ENCODE results near the gene CD82.
A peak's percentile ranks its signal among the peaks of the same experiment; 100 is the strongest.
"Not testable (repeated sequence)": the region's sequence is repeated elsewhere in the genome, so short reads cannot be mapped to it uniquely, and the experiment has no call there.

The CD82 gene

GRCh38 chr11:44535191-44535980 lies 30.1 kb upstream of the CD82 start:
- no peak for DNase-seq

GRCh38 chr11:44536788-44537516 lies 28.5 kb upstream of the CD82 start:
- DNase-seq: no peak

- DNase-seq: no peak
Observed at GRCh38 chr11:44537679-44538078, 27.8 kb upstream of the CD82 start.

GRCh38 chr11:44538375-44539054 lies 26.9 kb upstream of the CD82 start:
- DNase-seq: peak; percentile 67

- peak; percentile 93 for DNase-seq
Observed at GRCh38 chr11:44539971-44540370, 25.5 kb upstream of the CD82 start.

DNA sequence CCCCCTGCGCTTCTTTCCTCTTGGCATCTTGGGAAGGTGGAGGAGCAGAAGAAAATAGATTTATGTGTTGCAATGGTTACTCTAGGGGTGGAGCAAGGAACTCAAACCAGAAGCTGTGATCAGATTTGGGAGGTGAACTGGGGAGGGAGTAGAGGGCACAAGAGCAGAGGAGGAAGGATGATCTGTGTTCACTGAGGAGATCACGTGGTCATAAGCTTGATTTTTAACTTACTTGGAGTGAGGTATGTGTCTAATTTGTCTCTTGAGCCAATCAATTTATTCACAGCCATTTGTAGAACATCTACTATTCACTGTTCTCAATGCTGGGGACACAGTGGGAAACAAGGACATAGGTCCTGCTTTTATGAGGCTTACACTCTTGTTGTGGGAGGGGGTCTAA lies 24.8 kb upstream of the CD82 start:
- DNase-seq: no peak

DNA sequence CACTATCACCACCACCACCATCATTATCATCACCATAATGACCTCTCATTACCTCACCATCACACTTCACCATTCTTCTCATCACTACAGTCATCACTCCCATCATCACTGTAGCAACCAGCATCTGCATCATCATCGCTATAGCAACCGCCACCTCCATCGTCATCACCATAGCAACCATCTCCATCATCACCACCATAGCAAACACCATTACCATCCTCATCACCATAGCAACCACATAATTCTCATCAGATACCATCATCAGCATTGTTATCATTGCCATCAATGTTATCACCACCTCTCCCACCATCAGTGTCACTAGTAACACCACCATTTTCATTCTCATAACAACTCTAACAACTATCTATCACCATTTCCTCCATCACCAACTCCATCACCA lies 23.1 kb upstream of the CD82 start:
- no peak for DNase-seq

GRCh38 chr11:44546984-44547383 lies 18.5 kb upstream of the CD82 start:
- not testable (repeated sequence) for DNase-seq

- DNase-seq: not testable (repeated sequence)
Observed at GRCh38 chr11:44547534-44547933, 17.9 kb upstream of the CD82 start.

GRCh38 chr11:44548032-44548695 lies 17.3 kb upstream of the CD82 start:
- DNase-seq: no peak

- not testable (repeated sequence) for DNase-seq
Observed at GRCh38 chr11:44548961-44549749, 16.3 kb upstream of the CD82 start.

GRCh38 chr11:44550123-44550522 lies 15.3 kb upstream of the CD82 start:
- DNase-seq: no peak

DNA sequence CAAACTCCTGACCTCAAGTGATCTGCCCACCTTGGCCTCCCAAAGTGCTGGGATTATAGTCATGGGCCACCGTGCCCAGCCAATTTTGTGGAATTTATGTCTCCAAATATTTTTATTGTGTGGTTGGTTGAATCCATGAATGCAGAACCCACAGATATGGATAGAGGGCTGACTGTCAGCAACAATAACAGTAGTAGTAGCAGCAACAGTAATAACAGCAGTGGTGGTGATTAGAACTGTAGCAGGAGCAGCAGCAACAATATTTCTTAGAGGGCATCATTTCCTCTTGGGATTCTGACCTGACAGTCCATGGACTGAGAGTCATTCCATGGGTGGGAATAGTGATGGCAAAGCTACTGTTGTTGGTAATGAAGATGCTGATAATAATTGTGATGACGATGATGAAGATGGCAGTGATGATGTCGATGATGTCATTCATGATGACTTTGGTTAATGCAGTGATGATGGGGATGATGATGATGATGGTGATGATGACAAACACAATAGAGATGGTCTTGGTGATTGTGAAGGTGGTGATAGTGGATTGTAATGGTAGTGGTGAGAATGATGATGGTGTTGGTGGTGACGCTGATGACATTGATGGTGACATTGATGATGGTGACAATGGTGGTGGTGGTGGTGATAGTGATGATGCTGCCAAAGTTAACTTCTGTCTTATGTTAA lies 13.9 kb upstream of the CD82 start:
- no peak for DNase-seq

GRCh38 chr11:44555031-44555800 lies 10.2 kb upstream of the CD82 start:
- DNase-seq: no peak

- DNase-seq: peak; percentile 19
Observed at GRCh38 chr11:44556735-44557409, 8.6 kb upstream of the CD82 start.

DNA sequence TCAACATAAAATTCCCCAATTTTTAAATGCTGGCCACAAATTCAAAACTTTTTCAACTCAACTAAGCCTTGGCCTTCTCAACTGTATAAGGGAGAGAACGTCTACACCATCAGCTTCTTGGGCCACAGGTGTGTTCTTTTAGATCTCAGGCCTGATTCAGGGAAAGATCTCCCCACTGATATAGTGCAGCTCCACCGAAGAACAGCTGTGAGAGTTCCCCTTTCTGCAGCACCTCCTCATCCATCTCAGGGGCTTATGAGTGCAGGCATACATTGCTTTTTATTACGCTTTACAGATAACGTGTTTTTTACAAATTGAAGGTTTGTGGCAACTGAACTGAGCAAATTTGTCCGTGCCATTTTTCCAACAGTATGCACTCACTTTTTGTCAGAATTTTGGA lies 8.0 kb upstream of the CD82 start:
- no peak for DNase-seq

DNA sequence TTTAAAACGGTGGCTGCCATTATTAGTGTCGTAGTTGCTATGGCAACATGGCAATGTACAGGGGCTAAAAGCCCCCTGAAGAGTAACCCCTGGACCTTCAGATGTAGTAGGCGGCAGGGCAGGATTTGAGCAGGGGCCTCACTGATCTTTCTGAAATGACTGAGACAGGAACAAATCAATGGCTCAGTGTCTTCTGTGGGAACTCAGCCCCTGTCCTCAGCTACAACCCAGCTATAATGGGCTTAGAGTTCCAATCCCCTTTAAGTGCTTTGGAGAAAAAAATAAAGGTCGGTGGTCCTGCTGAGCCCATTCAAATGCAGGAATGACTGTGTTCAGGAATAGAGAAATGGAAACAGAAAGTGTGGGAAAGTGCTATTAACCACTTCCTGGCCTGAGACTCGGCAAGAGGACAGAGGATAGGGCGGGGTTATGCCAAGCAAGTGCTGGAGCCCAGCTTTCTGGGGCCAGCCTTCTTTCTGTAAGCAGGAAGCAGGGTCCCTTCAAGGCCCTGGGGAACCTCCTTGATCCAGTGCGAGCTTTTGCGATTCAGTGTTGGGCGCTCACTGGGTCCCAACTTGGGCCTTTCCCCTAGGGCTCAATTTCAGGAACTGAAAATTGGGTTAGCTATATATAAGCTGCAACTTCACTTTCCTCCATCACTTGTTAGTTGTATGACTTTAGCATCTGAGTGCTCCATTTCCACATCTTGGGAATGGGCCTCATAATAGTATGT lies 6.1 kb upstream of the CD82 start:
- no peak for DNase-seq

- DNase-seq: not testable (repeated sequence)
Observed at GRCh38 chr11:44559940-44560300, 5.5 kb upstream of the CD82 start.

DNA sequence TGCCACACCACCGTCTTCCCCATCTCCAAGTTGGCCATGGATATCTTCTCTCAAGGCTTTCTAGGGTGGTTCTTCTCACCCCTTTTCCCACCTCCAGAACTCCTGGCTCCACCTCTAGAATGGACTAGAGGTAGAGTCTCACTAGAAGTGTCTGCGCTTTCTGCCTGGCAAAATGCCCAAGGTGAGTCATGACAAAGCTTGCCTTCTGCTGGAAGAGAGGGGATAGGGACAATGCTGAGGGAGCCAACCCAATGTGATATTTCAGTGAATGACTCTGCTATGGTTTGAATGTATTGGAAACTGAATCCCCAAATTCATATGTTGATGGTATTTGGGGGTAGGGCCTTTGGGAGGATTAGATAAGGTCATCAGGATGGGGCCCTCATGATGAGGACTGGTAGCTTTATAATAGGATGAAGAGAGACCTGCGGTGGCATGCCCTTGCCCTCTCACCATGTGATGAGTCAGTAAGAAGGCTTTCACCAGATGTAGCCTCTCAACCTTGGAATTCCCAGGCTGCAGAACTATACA lies 4.1 kb upstream of the CD82 start:
- peak; percentile 28 for DNase-seq
